GM19043 (cell line): ENCODE measurements around the gene AGMO.
"Not testable (repeated sequence)": the region's sequence is repeated elsewhere in the genome, so short reads cannot be mapped to it uniquely, and the experiment has no call there.

Source experiments
- ATAC-seq: cut with Tn5 transposase; IDR thresholded peaks from one replicate; pipeline ENCODE4 v1.9.1; 2021; ENCODE audit warnings: low read depth; ENCODE audit not compliant: unreplicated experiment

AGMO gene

DNA sequence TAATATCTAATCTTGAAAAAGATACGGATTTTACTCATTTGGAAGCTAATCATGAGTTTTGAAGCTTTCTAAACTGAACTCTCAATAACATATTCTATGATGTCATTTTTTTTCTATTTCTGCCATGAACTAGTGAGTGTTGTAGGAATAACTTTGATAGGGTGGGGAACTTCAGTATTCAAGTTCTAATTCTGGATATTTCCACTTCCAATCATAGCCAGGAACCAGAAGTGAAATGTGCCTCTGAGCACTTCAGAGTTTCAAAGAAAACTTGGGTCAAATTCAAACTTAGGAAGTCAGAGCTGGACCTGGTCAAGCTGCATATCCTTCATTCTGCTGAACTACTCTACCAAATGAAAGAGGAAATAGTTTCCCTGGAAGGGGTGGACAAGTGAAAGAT, 847 bp downstream of the AGMO start:
- ATAC-seq = no peak

DNA sequence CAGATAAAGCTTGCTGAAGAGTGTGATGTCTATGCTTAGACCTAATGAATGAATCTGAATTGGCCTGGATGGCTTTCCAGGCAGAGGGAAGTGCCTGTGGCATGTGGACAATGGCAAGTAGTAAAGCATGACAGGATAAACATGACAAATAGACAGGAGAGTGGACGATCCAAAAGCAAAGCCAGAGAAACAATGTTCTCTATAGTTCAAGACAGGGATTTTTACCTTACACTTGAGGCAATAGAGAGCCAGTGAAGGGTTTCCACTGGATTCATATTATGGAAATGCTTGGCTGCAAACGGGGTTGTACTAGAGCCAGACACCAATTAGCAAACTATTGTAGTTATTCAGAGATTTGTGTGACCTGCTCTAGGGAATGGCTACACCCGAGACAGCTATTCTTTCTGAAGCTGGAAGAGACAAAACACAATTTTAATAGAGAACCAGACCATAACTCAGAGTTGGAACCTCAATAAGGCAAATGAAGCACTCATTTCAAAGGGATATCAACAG, 2.3 kb downstream of the AGMO start:
- ATAC-seq = no peak

DNA sequence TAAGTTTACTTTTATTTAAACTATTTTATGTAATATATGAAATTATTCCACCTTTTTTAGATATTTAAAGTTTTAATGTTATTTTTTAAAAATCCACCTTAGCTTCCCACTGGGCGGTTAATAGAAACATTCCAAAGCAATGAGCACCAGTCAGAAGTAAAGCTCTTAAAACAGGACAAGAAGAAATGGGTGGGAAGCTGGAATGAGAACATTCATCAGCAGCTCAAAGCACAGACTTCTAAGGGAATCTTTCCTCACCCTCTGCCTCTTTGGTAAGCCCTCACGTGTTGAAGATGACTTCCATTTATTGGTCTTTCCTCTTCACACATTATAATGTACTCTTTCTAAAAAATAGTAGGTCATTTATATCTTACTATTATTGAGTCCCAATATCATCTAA, 3.1 kb downstream of the AGMO start:
- ATAC-seq = no peak

DNA sequence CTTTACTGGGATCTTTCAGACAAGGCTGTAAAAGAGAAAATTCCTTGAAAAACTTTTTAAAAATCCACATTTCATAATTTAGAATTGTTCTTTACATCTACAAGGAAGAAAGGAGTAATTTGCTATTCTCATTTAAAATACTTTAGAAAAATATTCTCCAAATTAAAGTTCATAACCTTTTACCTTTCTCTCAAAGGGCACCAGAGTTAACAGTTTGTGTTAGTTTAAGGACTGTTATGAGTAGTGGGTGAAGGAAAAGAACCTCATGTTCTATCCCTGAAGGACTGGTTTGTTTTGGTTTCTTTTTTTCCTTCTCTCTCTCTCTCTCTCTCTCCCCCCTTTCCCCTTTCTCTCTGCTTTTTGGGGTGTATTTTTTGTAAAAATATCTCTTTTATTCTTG, 4.1 kb downstream of the AGMO start:
- no peak for ATAC-seq

DNA sequence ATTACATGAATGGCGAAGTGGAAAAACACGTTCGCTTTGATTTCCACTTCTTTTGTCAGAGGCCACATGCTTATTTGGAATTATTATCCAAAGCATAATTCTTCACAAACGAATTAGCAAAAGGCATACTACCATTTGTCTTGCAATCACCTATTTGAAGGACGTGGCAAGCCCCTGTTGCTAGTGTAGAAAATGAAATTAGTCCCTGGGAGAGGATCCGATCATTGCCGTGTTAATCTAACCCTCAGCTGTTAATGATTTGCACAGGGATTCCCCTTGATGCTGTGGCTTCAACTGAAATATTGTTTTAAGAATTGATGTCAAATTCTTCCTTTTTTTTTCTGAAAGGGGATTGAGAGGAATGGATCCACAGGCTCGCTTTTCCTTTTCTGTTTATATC, 4.6 kb downstream of the AGMO start:
- ATAC-seq = no peak

DNA sequence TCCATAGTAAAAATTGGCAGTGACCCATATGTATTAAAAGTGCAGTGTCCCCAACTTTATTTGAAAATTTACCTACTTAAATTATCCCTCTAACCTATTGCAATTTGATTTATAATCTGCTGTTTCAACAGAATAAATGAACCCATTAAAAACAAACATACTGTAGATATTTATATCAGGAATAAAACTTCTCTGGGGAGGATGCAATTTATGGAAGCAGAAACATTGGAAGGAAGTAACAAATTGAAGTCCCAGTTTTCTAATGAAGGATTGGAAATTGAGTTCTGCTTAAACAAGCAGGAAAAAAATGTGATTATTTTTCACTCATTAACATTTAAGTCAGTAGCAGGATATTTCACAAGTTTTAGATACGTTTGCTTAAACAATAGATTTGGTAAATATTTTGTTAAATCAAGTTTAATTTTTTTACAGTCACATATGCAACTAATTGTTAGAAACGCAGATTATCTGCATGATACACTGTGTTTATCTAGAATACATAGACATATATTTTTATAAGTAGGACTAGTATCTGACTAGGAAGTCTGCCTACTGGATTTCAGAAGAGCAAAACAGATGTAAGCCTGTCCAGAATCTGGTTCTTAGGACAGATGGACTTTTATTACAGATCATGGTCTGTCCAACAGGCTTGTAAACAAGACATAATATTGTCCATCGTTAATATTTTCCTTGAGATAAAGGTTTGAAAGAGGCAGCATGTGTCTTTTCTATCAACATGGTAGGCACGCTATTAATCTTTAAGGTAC, 5.3 kb downstream of the AGMO start:
- no peak for ATAC-seq

DNA sequence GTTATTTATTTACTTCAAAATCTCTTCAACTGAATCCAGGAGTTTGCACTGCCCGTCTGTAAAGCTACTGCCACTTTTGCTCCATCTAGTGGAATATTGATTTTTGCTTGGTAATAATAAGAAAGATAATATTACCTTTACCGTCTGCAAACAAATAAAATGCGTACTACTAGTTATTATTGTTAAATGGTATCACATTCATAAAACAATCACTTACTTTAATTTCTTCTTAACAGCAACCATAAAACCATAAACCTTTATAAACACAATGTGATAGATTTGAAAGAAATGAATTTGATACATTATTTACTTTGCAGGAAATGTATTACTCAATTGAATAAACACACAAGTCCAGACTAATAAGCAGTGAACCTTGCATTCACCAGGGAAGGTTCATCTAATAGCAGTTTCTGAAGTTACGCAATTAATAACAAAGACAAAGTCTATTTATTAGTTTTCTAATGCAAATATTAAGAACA, 6.4 kb downstream of the AGMO start:
- no peak for ATAC-seq

DNA sequence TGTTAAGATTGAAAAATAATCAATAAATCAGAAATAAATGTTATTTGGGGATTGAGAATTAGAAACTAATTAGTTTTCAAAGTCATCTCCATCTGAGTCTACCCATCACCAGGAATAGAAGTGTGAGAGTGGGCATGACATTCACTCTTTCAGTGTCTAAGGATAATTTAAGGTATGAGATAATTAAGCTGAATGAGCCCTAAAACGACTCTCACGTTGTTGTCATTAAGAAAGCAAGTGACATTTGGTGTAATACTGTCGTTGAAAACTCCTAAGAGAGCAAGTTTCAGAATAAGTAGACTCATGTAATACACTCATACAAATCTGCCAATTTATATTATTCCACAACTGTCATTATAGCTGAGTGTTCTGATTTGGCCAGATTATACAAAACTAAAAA, 7.1 kb downstream of the AGMO start:
- ATAC-seq = no peak

DNA sequence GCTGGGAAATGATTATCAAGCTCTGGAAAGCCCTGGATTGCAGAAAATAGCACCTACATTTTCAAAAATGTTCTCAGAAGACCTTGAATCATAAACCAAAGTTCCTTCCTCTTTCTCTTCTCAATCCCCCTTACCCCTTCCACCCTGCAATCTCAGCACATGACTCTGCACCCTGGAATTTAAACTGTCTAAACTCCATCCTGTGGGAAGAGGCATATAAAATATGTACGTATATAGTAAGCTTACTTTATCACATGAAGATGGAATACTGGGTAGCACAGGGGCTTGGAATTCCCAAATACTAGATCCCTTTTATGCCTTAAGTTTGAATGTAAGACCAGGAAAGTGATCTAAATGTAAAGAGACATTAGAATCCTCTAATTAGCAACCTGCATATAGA, 7.7 kb downstream of the AGMO start:
- ATAC-seq = no peak

DNA sequence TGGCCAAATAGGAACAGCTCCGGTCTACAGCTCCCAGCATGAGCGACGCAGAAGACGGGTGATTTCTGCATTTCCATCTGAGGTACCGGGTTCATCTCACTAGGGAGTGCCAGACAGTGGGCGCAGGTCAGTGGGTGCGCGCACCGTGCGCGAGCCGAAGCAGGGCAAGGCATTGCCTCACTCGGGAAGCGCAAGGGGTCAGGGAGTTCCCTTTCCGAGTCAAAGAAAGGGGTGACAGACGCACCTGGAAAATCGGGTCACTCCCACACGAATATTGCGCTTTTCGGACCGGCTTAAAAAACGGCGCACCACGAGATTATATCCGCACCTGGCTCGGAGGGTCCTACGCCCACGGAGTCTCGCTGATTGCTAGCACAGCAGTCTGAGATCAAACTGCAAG, 14.5 kb downstream of the AGMO start:
- not testable (repeated sequence) for ATAC-seq

DNA sequence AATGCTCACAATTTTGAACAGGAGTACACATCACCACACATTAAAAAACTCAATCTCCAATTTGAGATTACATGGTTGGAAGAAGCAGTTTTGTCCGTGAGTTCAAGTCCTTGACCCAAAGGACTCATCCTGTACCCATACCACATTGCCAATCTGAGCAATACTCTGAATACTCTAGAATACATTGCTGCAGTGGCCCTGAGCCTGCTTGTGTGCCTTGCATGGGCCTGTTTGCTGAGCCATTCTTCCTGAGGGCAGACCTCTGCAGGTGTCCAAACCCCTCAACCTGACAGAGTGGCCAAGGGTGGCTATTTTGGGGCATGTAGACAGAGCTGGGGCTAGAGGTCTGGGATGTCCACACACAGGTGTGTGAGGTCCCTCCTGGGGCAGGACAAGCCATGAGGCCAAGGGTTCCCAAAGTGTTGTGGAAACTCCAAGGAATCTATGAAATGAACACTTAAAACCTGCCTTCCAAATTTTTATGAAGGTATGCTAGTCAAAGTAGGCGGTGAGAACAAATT, 15.5 kb downstream of the AGMO start:
- no peak for ATAC-seq

DNA sequence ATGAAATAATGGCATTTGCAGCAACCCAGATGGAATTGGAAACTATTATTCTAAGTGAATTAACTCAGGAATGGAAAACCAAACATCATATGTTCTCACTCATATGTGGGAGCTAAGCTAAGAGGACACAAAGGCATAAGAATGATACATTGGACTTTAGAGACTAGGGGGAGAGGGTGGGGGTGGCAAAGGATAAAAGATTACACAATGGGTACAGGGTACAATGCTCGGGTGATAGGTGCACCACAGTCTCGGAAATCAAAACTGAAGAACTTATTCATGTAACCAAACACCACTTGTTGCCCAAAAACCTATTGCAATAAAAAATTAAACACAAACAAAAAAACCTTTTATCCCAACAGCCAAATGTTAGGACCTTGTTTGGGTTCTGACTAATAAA, 17.8 kb downstream of the AGMO start:
- ATAC-seq = no peak

DNA sequence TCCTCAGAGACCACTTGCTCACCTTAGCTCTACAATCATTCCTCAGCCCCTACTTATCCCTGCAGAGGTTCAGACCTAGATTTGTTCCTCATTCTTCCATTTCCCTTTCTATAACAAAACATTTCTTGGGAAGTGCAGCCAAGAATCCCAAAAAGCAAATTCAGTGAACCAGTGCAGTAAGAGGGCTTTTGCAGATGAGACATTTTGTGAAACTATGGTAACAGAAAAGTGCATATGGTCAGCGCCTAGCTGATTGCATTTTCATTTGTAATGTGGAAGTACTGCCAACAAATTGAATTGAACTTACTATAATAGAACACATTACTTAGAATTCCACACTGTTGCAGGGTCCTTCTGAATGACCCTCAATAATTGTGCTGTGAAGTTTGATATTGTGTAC, 18.6 kb downstream of the AGMO start:
- ATAC-seq = no peak

DNA sequence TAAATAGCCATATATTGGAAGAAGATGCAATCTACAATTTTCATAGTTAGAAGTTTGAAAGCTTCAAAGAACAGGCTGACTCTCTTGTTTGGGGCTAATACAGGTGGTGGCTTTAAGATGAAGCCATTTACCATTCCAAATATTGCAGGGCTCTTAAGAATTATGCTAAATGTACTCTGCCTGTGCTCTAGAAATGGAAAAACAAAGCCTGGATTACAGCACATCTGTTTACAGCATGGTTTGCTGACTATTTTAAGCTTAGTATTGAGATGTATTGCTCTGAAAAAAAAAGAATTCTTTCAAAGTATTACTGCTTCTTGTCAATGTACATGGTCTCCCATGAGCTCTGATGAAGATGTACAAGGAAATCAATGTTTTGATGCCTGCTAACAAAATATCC, 34.2 kb downstream of the AGMO start:
- no peak for ATAC-seq

DNA sequence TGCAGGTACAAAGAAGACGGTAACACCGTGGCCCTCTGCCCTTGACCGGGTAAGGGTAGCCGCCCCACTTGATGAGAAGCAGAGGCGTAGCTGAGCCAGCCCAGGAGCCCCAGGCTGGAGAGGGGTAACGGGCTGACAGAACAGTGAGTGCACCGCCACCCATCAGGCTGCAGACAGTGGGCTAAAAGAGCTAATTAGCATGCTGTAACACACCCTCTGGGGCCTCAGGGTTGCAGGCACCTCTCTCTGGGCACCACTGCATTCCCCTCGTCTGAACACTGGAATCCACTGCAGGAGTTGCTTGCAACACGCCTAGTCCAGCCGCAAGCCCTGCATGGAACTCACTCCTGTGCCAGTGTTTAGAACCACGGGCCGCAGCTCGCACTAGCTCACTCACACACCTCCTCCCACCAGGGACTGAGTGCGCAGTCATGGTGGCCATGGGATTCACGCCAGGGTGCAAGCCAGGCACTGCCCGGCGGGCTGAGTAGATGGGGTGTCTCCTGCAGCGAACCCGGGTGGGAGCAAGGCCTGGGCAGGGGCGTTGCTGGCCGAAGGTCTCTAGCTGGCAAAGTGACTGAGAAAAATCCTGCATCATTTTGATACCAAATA, 36.1 kb downstream of the AGMO start:
- ATAC-seq = no peak

DNA sequence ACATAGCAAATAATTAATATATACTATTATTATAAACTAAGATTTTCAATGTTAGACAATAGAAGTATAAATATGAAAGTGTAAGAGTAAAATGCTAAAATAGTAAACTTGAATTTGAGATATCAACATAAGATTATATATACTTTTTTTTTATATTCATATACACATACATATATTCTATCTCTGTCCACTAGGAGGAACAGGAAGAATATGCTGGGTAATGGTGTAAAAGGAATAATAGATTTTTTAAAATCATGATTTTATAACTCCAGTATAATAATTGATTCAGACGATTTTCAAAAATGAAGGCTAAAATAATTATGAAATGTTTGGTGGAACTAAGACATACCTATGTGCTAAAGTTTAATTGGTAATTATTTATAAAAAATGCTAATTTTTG, 37.7 kb downstream of the AGMO start:
- no peak for ATAC-seq

DNA sequence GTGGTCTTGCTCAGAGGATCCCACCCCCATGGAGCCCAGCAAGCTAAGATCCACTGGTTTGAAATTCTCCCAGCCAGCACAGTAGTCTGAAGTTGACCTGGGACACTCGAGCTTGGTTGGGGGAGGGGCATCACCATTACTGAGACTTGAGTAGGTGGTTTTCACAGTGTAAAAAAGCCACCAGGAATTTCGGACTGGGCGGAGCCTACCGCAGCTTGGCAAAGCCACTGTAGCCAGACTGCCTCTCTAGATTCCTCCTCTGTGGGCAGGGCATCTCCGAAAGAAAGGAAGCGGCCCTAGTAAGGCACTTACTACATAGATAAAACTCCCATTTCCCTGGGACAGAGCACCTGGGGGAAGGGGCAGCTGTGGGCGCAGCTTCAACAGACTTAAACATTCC, 44.0 kb downstream of the AGMO start:
- not testable (repeated sequence) for ATAC-seq

DNA sequence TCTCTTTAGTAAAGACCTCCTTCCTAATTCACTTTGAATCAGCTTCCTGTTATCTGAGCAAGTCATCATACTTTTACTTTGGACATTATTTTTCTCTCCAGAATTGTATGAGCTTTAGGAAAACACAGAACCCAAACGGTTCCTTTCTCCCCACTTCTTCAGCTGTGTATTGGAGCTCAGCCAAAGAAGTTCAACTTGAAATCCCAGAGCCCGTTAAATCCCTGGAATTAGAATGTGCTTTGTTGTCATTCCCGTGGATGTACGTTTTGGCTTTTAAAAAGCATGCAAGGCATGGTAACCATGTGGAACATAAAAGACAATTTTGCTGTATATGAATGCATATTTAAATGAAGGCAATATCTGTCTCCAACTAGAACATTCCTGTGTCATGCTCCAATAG, 46.6 kb downstream of the AGMO start:
- no peak for ATAC-seq

DNA sequence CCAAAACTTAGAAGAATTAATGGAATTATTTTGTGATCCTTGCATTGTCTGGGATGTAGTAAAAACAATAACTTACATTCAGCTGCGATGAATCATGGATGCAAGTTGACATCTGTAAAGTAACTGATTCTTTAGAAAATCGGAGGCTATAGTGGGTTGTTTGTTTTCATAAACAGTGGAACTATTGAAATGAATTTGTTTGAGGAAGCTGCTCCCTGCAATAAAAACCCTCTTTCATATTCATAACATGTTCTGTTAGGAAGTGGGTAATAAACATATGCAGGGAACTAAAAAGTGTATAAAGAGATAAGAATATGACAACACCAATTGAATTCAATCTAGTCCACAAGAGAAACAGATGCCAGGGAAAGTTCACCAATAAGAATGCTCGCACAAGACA, 53.6 kb downstream of the AGMO start:
- no peak for ATAC-seq

DNA sequence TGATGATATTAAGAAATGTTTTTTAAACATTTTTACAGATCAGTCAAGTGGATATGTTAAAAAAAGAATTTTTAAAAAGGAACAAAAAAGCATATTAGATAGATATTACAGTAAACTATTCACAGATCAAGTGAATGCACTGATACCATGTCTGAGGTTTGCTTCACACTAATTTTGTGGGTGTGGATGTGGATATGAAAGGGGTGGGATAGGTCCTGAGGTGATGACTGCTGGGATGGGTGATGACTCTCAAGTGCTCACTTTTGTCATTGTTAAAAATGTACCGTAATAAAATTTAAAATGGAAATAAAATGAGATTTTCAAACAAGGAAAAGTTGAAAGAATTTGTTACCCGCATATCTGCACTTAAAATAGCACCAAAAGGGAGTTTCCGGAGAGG, 54.1 kb downstream of the AGMO start:
- no peak for ATAC-seq

DNA sequence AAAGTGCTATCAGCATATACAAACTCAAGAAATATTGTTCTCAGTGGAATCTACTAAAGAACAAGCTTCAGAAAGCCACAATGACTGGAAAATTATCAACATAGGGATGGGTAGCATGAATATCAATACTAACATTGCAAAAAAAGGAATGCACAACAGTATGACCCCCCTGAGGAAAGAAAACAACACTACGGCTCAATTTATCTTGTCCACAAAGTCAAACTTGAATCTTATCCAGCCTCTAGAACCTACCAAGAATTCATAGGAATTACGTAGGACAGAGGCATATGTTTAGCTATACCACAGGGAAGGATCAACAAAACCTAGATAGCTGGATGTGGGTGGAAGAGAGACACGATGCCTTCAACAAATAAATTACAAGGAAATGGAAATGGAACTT, 54.6 kb downstream of the AGMO start:
- no peak for ATAC-seq

DNA sequence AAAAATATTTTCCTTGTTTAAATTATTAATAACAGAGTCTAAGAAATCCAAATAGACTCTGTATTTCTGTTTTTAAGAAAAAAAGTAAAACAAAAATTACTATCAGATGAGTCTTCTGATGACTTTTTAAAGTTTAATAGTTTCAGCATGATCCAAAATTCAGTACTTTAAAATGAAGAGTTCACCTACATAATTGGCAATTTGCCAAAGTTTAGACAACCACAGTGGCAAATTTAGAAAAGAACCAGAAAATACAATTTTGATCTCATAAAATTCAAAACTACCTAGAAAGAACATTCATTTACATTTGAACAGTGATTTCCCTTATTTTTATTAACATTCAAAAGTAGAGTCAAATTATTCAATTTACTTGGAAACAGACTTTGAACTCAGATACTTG, 56.1 kb downstream of the AGMO start:
- no peak for ATAC-seq
